GM23338 (cell line): ENCODE results near the gene ATP8A1. TPM values are rescaled to one million over a fixed set of nuclear protein-coding genes. Genes with fewer than 3 reads are reported as not detected.
"Not testable (repeated sequence)": the region's sequence is repeated elsewhere in the genome, so short reads cannot be mapped to it uniquely, and the experiment has no call there.

Experiments
- ATAC-seq: fragments of 200-7000 bp; cut with Tn5 transposase; 3 replicates; pipeline ENCODE4 v1.9.1; 2020
- DNase-seq: peaks from one replicate; pipeline ENCODE4 v3.0.0-alpha.2; 2015; ENCODE audit warnings: low spot score
- H2AFZ ChIP-seq: fragments of 200-600 bp; sonication (generic); 2 replicates; pipeline ENCODE4 v1.8.0; 2016; ENCODE audit warnings: antibody characterized with exemption, mild to moderate bottlenecking, moderate library complexity
- H3F3A ChIP-seq: fragments of 200-600 bp; sonication (generic); replicated peaks from 2 replicates; pipeline ENCODE4 v1.8.0; 2017; ENCODE audit warnings: antibody characterized with exemption, mixed run types, low read depth
- H3K27ac ChIP-seq: fragments of 200-600 bp; sonication (generic); 2 replicates; pipeline ENCODE4 v1.6.1; 2016; ENCODE audit warnings: low read depth
- H3K27me3 ChIP-seq: fragments of 200-600 bp; sonication (generic); 2 replicates; pipeline ENCODE4 v1.8.0; 2016; ENCODE audit warnings: mild to moderate bottlenecking, mixed run types, moderate library complexity; ENCODE audit not compliant: insufficient read depth
- H3K36me3 ChIP-seq: fragments of 200-600 bp; sonication (generic); 2 replicates; pipeline ENCODE4 v1.8.0; 2016; ENCODE audit warnings: mild to moderate bottlenecking; ENCODE audit not compliant: insufficient read depth
- H3K4me1 ChIP-seq: fragments of 200-600 bp; sonication (generic); 2 replicates; pipeline ENCODE4 v1.8.0; 2016; ENCODE audit warnings: mild to moderate bottlenecking, moderate library complexity; ENCODE audit not compliant: insufficient read depth
- H3K4me2 ChIP-seq: fragments of 200-600 bp; sonication (generic); 2 replicates; pipeline ENCODE4 v1.7.1; 2017; ENCODE audit warnings: mixed run types
- H3K4me3 ChIP-seq: fragments of 200-600 bp; sonication (generic); 2 replicates; pipeline ENCODE4 v1.6.1; 2016; ENCODE audit warnings: mixed run types
- H3K79me2 ChIP-seq: fragments of 200-600 bp; sonication (generic); replicated peaks from 2 replicates; pipeline ENCODE4 v1.8.0; 2017; ENCODE audit warnings: mild to moderate bottlenecking; ENCODE audit not compliant: insufficient read depth
- H3K9me2 ChIP-seq: fragments of 200-600 bp; sonication (generic); 2 replicates; pipeline ENCODE4 v1.8.0; 2017; ENCODE audit not compliant: insufficient read depth
- H4K20me1 ChIP-seq: fragments of 200-600 bp; sonication (generic); replicated peaks from 2 replicates; pipeline ENCODE4 v1.8.0; 2017; ENCODE audit warnings: mild to moderate bottlenecking; ENCODE audit not compliant: insufficient read depth
- H3K27ac Mint-ChIP-seq: 2 replicates; pipeline ENCODE4 v1.8.0; 2020; ENCODE audit warnings: inconsistent platforms, mild to moderate bottlenecking, moderate library complexity, mixed read lengths
- H3K27me3 Mint-ChIP-seq: 3 replicates; pipeline ENCODE4 v1.8.0; 2022; ENCODE audit warnings: low read depth, mild to moderate bottlenecking, moderate library complexity, mixed read lengths, inconsistent platforms; ENCODE audit not compliant: insufficient read depth, poor library complexity
- H3K36me3 Mint-ChIP-seq: 3 replicates; pipeline ENCODE4 v1.8.0; 2021; ENCODE audit warnings: low read depth, mild to moderate bottlenecking, inconsistent platforms, moderate library complexity, mixed read lengths
- H3K4me1 Mint-ChIP-seq: 3 replicates; pipeline ENCODE4 v1.8.0; 2020; ENCODE audit warnings: mild to moderate bottlenecking, inconsistent platforms, mixed read lengths
- H3K4me3 Mint-ChIP-seq: 3 replicates; pipeline ENCODE4 v1.8.0; 2021; ENCODE audit warnings: moderate library complexity, mild to moderate bottlenecking, inconsistent platforms, mixed read lengths
- H3K9me3 Mint-ChIP-seq: 3 replicates; pipeline ENCODE4 v1.8.0; 2020; ENCODE audit warnings: moderate library complexity, mild to moderate bottlenecking, inconsistent platforms, mixed read lengths
- CREB1 ChIP-seq: fragments of 250-450 bp; sonication (Bioruptor Pico); IDR thresholded peaks from 2 replicates; pipeline ENCODE4 v1.5.0; 2020; ENCODE audit warnings: low read depth, mild to moderate bottlenecking, moderate library complexity
- CTCF ChIP-seq, 2 experiments: fragments of 200-600 bp in 1 of 2; sonication (generic) in 1 of 2; conservative IDR thresholded peaks; 2 replicates each; pipeline versions ENCODE4 v1.5.1 to v1.6.1; 2016 to 2017; ENCODE audit warnings: antibody characterized with exemption in 2 of 2, low read depth in 2 of 2, mild to moderate bottlenecking in 2 of 2, moderate library complexity in 1 of 2
- ETS1 ChIP-seq: IDR thresholded peaks from 2 replicates; pipeline ENCODE4 v1.6.1; 2016; ENCODE audit warnings: antibody characterized with exemption
- EZH2 ChIP-seq: fragments of 200-600 bp; sonication (generic); IDR thresholded peaks from one replicate; pipeline ENCODE4 v1.8.0; 2017; ENCODE audit warnings: antibody characterized with exemption, mild to moderate bottlenecking, low read depth; ENCODE audit not compliant: unreplicated experiment
- EZH2phosphoT487 ChIP-seq: fragments of 200-600 bp; sonication (generic); IDR thresholded peaks from one replicate; pipeline ENCODE4 v1.8.1; 2018; ENCODE audit warnings: antibody characterized with exemption; ENCODE audit not compliant: unreplicated experiment
- JUNB ChIP-seq: IDR thresholded peaks from one replicate; pipeline ENCODE4 v1.6.1; 2016; ENCODE audit warnings: antibody characterized with exemption; ENCODE audit not compliant: unreplicated experiment
- NANOG ChIP-seq: IDR thresholded peaks from 2 replicates; pipeline ENCODE4 v1.6.1; 2016; ENCODE audit warnings: antibody characterized with exemption, borderline replicate concordance
- STAT1 ChIP-seq: IDR thresholded peaks from one replicate; pipeline ENCODE4 v1.6.1; 2016; ENCODE audit warnings: antibody characterized with exemption; ENCODE audit not compliant: unreplicated experiment
- ZNF114 ChIP-seq: fragments of 250-450 bp; sonication (Bioruptor Pico); IDR thresholded peaks from 2 replicates; pipeline ENCODE4 v1.5.0; 2020; ENCODE audit warnings: mild to moderate bottlenecking, moderate library complexity
- ZNF331 ChIP-seq: fragments of 250-450 bp; sonication (Bioruptor Pico); IDR thresholded peaks from 2 replicates; pipeline ENCODE4 v1.5.0; 2020; ENCODE audit warnings: low read depth, mild to moderate bottlenecking, moderate library complexity
- polyA plus RNA-seq: library from polyadenylated mRNA; unstranded; fragments of >200 nt; fragmentation: Nextera tagmentation; extraction: Ambion mirVana; gene quantifications from 2 replicates; pipeline ENCODE4 v1.2.1, GENCODE V29; 2016
- total RNA-seq: library from RNA; depleted of rRNA; stranded (reverse); fragments of >200 nt; shearing (Covaris generic); gene quantifications from 2 replicates; pipeline ENCODE4 v1.2.3, GENCODE V29; 2014
- TF ChIP-seq, protein P1 (sequence below): fragments of 250-450 bp; sonication (Bioruptor Pico); IDR thresholded peaks from 2 replicates; pipeline ENCODE4 v1.5.0; 2020; ENCODE audit warnings: mild to moderate bottlenecking, moderate library complexity
- TF ChIP-seq, protein P2 (sequence below): IDR thresholded peaks from one replicate; pipeline ENCODE4 v1.6.1; 2018; ENCODE audit warnings: antibody characterized with exemption; ENCODE audit not compliant: unreplicated experiment

The ATP8A1 gene
- total and polyA plus RNA-seq, 2 experiments from 2014 or later = 6.8 to 66.3 TPM

GRCh38 chr4:42377497-42377896 is 279.4 kb downstream of the ATP8A1 start:
- H3F3A ChIP-seq = no peaks in the 10 kb centered on the region
- DNase-seq = no peak
- peaks cover 3% of the 10 kb centered on the region; the same call in 1 of the 2 replicates for H3K4me1 ChIP-seq
- H3K4me3 ChIP-seq = no peak overlapping the region
- ATAC-seq = no peak
- no peaks in the 10 kb centered on the region for H4K20me1 ChIP-seq
- no peaks in the 10 kb centered on the region for H3K36me3 ChIP-seq
- no peaks in the 10 kb centered on the region for H3K27me3 ChIP-seq
- no peaks in the 10 kb centered on the region; the same call in 1 of the 2 replicates for H3K9me2 ChIP-seq
- no peak overlapping the region for H3K27ac ChIP-seq
- Mint-ChIP-seq H3K9me3 (peaks cover 14% of the 10 kb centered on the region), H3K27ac (no peak overlapping the region), H3K36me3 (peaks cover 6% of the 10 kb centered on the region; the same call in 2 of the 3 replicates), H3K27me3 (peaks cover 3% of the 10 kb centered on the region), H3K4me3 (no peak overlapping the region), H3K4me1 (no peaks in the 10 kb centered on the region; the same call in 2 of the 3 replicates)
- no peak overlapping the region for H3K4me2 ChIP-seq
- H3K79me2 ChIP-seq = no peaks in the 10 kb centered on the region
- no peak overlapping the region for H2AFZ ChIP-seq
- TF ChIP-seq STAT1 (no peak), NANOG (no peak), CTCF (conservative IDR thresholded peaks at IDR 0.05; ENCODE audit: low read depth in 2 of 2) (no peak), JUNB (no peak), ZNF114 (no peak), CREB1 (no peak), EZH2phosphoT487 (no peak), EZH2 (no peak), ETS1 (no peak), ZNF331 (no peak)
- TF ChIP-seq, protein P1, sequence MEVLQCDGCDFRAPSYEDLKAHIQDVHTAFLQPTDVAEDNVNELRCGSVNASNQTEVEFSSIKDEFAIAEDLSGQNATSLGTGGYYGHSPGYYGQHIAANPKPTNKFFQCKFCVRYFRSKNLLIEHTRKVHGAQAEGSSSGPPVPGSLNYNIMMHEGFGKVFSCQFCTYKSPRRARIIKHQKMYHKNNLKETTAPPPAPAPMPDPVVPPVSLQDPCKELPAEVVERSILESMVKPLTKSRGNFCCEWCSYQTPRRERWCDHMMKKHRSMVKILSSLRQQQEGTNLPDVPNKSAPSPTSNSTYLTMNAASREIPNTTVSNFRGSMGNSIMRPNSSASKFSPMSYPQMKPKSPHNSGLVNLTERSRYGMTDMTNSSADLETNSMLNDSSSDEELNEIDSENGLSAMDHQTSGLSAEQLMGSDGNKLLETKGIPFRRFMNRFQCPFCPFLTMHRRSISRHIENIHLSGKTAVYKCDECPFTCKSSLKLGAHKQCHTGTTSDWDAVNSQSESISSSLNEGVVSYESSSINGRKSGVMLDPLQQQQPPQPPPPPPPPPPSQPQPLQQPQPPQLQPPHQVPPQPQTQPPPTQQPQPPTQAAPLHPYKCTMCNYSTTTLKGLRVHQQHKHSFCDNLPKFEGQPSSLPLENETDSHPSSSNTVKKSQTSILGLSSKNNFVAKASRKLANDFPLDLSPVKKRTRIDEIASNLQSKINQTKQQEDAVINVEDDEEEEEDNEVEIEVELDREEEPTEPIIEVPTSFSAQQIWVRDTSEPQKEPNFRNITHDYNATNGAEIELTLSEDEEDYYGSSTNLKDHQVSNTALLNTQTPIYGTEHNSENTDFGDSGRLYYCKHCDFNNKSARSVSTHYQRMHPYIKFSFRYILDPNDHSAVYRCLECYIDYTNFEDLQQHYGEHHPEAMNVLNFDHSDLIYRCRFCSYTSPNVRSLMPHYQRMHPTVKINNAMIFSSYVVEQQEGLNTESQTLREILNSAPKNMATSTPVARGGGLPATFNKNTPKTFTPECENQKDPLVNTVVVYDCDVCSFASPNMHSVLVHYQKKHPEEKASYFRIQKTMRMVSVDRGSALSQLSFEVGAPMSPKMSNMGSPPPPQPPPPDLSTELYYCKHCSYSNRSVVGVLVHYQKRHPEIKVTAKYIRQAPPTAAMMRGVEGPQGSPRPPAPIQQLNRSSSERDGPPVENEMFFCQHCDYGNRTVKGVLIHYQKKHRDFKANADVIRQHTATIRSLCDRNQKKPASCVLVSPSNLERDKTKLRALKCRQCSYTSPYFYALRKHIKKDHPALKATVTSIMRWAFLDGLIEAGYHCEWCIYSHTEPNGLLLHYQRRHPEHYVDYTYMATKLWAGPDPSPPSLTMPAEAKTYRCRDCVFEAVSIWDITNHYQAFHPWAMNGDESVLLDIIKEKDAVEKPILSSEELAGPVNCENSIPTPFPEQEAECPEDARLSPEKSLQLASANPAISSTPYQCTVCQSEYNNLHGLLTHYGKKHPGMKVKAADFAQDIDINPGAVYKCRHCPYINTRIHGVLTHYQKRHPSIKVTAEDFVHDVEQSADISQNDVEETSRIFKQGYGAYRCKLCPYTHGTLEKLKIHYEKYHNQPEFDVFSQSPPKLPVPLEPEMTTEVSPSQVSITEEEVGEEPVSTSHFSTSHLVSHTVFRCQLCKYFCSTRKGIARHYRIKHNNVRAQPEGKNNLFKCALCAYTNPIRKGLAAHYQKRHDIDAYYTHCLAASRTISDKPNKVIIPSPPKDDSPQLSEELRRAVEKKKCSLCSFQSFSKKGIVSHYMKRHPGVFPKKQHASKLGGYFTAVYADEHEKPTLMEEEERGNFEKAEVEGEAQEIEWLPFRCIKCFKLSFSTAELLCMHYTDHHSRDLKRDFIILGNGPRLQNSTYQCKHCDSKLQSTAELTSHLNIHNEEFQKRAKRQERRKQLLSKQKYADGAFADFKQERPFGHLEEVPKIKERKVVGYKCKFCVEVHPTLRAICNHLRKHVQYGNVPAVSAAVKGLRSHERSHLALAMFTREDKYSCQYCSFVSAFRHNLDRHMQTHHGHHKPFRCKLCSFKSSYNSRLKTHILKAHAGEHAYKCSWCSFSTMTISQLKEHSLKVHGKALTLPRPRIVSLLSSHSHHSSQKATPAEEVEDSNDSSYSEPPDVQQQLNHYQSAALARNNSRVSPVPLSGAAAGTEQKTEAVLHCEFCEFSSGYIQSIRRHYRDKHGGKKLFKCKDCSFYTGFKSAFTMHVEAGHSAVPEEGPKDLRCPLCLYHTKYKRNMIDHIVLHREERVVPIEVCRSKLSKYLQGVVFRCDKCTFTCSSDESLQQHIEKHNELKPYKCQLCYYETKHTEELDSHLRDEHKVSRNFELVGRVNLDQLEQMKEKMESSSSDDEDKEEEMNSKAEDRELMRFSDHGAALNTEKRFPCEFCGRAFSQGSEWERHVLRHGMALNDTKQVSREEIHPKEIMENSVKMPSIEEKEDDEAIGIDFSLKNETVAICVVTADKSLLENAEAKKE (CRISPR knock-in tag) = no peak
- TF ChIP-seq, protein P2, sequence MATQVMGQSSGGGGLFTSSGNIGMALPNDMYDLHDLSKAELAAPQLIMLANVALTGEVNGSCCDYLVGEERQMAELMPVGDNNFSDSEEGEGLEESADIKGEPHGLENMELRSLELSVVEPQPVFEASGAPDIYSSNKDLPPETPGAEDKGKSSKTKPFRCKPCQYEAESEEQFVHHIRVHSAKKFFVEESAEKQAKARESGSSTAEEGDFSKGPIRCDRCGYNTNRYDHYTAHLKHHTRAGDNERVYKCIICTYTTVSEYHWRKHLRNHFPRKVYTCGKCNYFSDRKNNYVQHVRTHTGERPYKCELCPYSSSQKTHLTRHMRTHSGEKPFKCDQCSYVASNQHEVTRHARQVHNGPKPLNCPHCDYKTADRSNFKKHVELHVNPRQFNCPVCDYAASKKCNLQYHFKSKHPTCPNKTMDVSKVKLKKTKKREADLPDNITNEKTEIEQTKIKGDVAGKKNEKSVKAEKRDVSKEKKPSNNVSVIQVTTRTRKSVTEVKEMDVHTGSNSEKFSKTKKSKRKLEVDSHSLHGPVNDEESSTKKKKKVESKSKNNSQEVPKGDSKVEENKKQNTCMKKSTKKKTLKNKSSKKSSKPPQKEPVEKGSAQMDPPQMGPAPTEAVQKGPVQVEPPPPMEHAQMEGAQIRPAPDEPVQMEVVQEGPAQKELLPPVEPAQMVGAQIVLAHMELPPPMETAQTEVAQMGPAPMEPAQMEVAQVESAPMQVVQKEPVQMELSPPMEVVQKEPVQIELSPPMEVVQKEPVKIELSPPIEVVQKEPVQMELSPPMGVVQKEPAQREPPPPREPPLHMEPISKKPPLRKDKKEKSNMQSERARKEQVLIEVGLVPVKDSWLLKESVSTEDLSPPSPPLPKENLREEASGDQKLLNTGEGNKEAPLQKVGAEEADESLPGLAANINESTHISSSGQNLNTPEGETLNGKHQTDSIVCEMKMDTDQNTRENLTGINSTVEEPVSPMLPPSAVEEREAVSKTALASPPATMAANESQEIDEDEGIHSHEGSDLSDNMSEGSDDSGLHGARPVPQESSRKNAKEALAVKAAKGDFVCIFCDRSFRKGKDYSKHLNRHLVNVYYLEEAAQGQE = no peak

DNA sequence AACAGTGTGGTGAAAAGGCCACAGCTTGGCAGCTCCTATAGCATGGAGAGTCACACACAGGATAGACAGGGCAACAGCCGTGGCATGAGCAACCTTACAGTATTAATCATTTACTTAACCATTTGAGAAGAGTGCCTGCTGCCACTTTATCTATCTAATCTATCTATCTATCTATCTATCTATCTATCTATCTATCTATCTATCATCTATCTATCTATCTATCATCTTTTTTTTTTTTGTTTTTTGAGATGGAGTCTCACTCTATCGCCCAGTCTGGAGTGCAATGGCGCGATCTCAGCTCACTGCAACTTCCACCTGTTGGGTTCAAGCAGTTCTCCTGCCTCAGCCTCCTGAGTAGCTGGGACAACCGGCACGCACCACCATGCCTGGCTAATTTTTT is 284.6 kb downstream of the ATP8A1 start:
- peaks cover 17% of the 10 kb centered on the region for H3K9me3 Mint-ChIP-seq
- H3K79me2 ChIP-seq, H3K4me3 ChIP-seq, H3K27ac ChIP-seq, H3K27ac Mint-ChIP-seq, H3F3A ChIP-seq, H3K4me2 ChIP-seq, H3K27me3 ChIP-seq, DNase-seq, H2AFZ ChIP-seq, H3K36me3 ChIP-seq, H3K9me2 ChIP-seq, H3K4me1 ChIP-seq, H3K4me3 Mint-ChIP-seq, H4K20me1 ChIP-seq, H3K4me1 Mint-ChIP-seq, H3K36me3 Mint-ChIP-seq, H3K27me3 Mint-ChIP-seq, ATAC-seq: not testable (repeated sequence)
